T-cell (primary cell): ENCODE data around the gene INSRR. TPM values are rescaled to one million over a fixed set of nuclear protein-coding genes. Genes with fewer than 3 reads are reported as not detected.
A peak's percentile ranks its signal among the peaks of the same experiment; 100 is the strongest.

Experiments used
- ATAC-seq, 4 experiments: fragments of 200-7000 bp in 3 of 4; fragments of 150-1000 bp in 1 of 4; cut with Tn5 transposase; replicated peaks in 1 of 4; 1 replicate in 3 of 4; 2 replicates in 1 of 4; pipeline ENCODE4 v1.10.0; 2021; ENCODE audit warnings: moderate library complexity in 3 of 4, mild to moderate bottlenecking in 2 of 4, moderate number of reproducible peaks in 1 of 4
- CTCF ChIA-PET, 2 donors: fragments of 300-600 bp; sonication (Branson Sonifier 250); formaldehyde crosslinking; loops; one replicate each; lab custom pipeline; 2022; ENCODE audit warnings: antibody characterized with exemption in 2 of 2; lab: Charles Lee
- POLR2A ChIA-PET, 2 donors: fragments of 300-600 bp; sonication (Branson Sonifier 250); formaldehyde crosslinking; loops; one replicate each; lab custom pipeline; 2022; ENCODE audit warnings: antibody characterized with exemption in 2 of 2; lab: Charles Lee
- DNase-seq, 35 experiments: peaks; one replicate each; pipeline versions ENCODE4 v3.0.0 to v3.0.0-alpha.2; 2013 to 2023
- H3K27ac ChIP-seq: one replicate; pipeline ENCODE4 v1.5.1; 2013; ENCODE audit warnings: low read length
- H3K27me3 ChIP-seq, 2 experiments: replicated peaks in 1 of 2; 1 replicate in 1 of 2; 2 replicates in 1 of 2; pipeline versions ENCODE4 v1.6.1 to v1.7.0; 2013; ENCODE audit warnings: low read length in 1 of 2, mixed read lengths in 1 of 2; ENCODE audit not compliant: control insufficient read depth in 2 of 2, insufficient read depth in 2 of 2; ENCODE audit errors: extremely low read depth in 1 of 2
- H3K36me3 ChIP-seq, 2 donors: 1 replicate in 1 of 2; 2 replicates in 1 of 2; pipeline versions ENCODE4 v1.6.1 to v1.7.0; 2013; ENCODE audit warnings: low read length in 1 of 2; ENCODE audit not compliant: control insufficient read depth in 2 of 2, insufficient read depth in 1 of 2; ENCODE audit errors: extremely low read depth in 1 of 2
- H3K4me1 ChIP-seq, 2 experiments: 1 replicate in 1 of 2; 2 replicates in 1 of 2; pipeline versions ENCODE4 v1.6.1 to v1.7.0; 2013; ENCODE audit warnings: low read length in 2 of 2, mixed read lengths in 1 of 2; ENCODE audit not compliant: insufficient read depth in 2 of 2, control insufficient read depth in 1 of 2; ENCODE audit errors: extremely low read depth in 1 of 2
- H3K4me3 ChIP-seq, 2 donors: 1 replicate in 1 of 2; 2 replicates in 1 of 2; pipeline versions ENCODE4 v1.5.1 to v1.7.0; 2013; ENCODE audit warnings: mild to moderate bottlenecking in 2 of 2, low read length in 1 of 2, moderate library complexity in 1 of 2; ENCODE audit not compliant: control insufficient read depth in 1 of 2; ENCODE audit errors: extremely low read depth in 1 of 2
- H3K9me3 ChIP-seq: 2 replicates; pipeline ENCODE4 v1.7.0; 2013
- H3K27ac Mint-ChIP-seq, 2 donors: one replicate each; pipeline ENCODE4 v1.8.0; 2020 to 2021; ENCODE audit warnings: mild to moderate bottlenecking in 2 of 2, mixed read lengths in 2 of 2
- H3K27me3 Mint-ChIP-seq, 2 donors: one replicate each; pipeline ENCODE4 v1.8.0; 2021 to 2022; ENCODE audit warnings: mixed read lengths in 2 of 2
- H3K36me3 Mint-ChIP-seq: one replicate; pipeline ENCODE4 v1.8.0; 2021; ENCODE audit warnings: mixed read lengths
- H3K4me1 Mint-ChIP-seq, 3 donors: one replicate each; pipeline ENCODE4 v1.8.0; 2020 to 2022; ENCODE audit warnings: mixed read lengths in 3 of 3, mild to moderate bottlenecking in 1 of 3
- H3K4me3 Mint-ChIP-seq, 3 donors: one replicate each; pipeline ENCODE4 v1.8.0; 2020 to 2022; ENCODE audit warnings: mild to moderate bottlenecking in 3 of 3, mixed read lengths in 3 of 3, moderate library complexity in 3 of 3
- H3K9me3 Mint-ChIP-seq, 3 donors: one replicate each; pipeline ENCODE4 v1.8.0; 2020 to 2022; ENCODE audit warnings: mixed read lengths in 3 of 3
- WGBS: methylation state at CpG from one replicate; pipeline ENCODE4 v1.1.5; 2013; ENCODE audit warnings: missing lambda C conversion rate; ENCODE audit not compliant: insufficient coverage; 5-methylcytosine and 5-hydroxymethylcytosine counted together
- total RNA-seq, 35 experiments: library from RNA in 6 of 35; stranded (reverse) in 6 of 35; fragments of 120-200 nt in 1 of 35; gene quantifications; one replicate each; pipeline versions ENCODE4 v1.2.1 to v1.2.4 and lab custom pipeline; 2013 to 2026

INSRR gene
- total RNA-seq, 5 donors from 2014 or later (not counting 1 experiment from before 2014, with no cell fraction given) = 0.07 TPM; not detected in 4

GRCh38 chr1:156796340-156797097 is 62.4 kb downstream of the INSRR start:
- CTCF ChIA-PET = interaction anchor here (0.6 to 6.3 kb wide), 12 partner anchors 11 to 177 kb away, joined by 3 to 57 read pairs (median 3); partner anchors contain the start of genes NTRK1 (in 2 of the 2), INSRR (in 1 of the 2), ISG20L2 (in 1 of the 2) and METTL25B (in 1 of the 2)
- ATAC-seq = no peak

DNA sequence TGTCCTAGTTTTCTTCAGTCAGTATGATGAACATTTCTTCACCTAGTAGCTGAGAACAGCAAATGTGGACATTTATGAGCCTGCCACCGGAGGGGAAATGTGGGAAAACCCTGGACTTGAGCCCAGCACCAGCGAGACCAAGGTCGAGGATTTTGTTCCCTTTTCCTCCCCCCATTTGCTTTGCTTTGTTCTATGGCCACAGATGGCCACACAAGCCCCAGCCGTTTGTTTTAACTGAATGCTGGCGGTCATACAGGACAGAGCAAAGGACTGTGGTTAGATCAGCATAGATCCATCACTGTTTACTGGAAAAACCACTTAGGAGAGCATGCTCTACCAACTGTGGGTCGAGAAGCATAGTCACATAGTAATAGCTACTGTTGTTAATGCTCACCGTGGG is 63.1 kb downstream of the INSRR start:
- Mint-ChIP-seq H3K4me3 (no peak overlapping the region), H3K4me1 (peaks cover 3 to 6% (median 5%) of the 10 kb centered on the region in 3 donors), H3K9me3 (no peaks in the 10 kb centered on the region), H3K27me3 (no peaks in the 10 kb centered on the region), H3K36me3 (peaks cover 59% of the 10 kb centered on the region), H3K27ac (no peak overlapping the region)
- no peak overlapping the region for H3K4me3 ChIP-seq
- H3K9me3 ChIP-seq = no peaks in the 10 kb centered on the region
- CTCF ChIA-PET = interaction anchor here (0.6 to 6.3 kb wide), 7 partner anchors 43 to 174 kb away, joined by 3 to 57 read pairs (median 5); partner anchors contain the start of genes NTRK1 (in 2 of the 2), INSRR (in 1 of the 2), ISG20L2 (in 1 of the 2) and METTL25B (in 1 of the 2)
- H3K27me3 ChIP-seq = no peaks in the 10 kb centered on the region
- WGBS = 98% methylated on average over 4 of the region's 7 CpGs
- POLR2A ChIA-PET = no interaction called here
- H3K36me3 ChIP-seq = peaks cover 14 to 93% of the 10 kb centered on the region in 2 donors
- peaks cover 0 to 3% of the 10 kb centered on the region in 2 experiments for H3K4me1 ChIP-seq
- no peak overlapping the region for H3K27ac ChIP-seq
- no peak for ATAC-seq
- DNase-seq = no peak

More at GRCh38 chr1:156796340-156797097, 62.4 kb downstream of the INSRR start:
- Histone ChIP-seq H3K4me1 (peaks cover 0 to 6% of the 10 kb centered on the region in 2 experiments), H3K9me3 (no peaks in the 10 kb centered on the region), H3K27me3 (no peaks in the 10 kb centered on the region), H3K4me3 (no peak overlapping the region), H3K27ac (no peak overlapping the region), H3K36me3 (peaks cover 14 to 90% of the 10 kb centered on the region in 2 donors)
- no peak overlapping the region for H3K4me3 Mint-ChIP-seq
- H3K27me3 Mint-ChIP-seq = no peaks in the 10 kb centered on the region
- H3K4me1 Mint-ChIP-seq = peaks cover 10 to 12% (median 10%) of the 10 kb centered on the region in 3 donors
- WGBS = 98% methylated on average over 7 of the region's 8 CpGs
- no peaks in the 10 kb centered on the region for H3K9me3 Mint-ChIP-seq
- peak overlapping the region in 1 of 2 donors; percentile 12 for H3K27ac Mint-ChIP-seq
- peaks cover 54% of the 10 kb centered on the region for H3K36me3 Mint-ChIP-seq
- no peak for DNase-seq
- POLR2A ChIA-PET = interaction anchor here in 1 of 2 donors (0.5 kb wide), 1 partner anchor 94 kb away, joined by 3 read pairs; no protein-coding TSS in a partner anchor

DNA sequence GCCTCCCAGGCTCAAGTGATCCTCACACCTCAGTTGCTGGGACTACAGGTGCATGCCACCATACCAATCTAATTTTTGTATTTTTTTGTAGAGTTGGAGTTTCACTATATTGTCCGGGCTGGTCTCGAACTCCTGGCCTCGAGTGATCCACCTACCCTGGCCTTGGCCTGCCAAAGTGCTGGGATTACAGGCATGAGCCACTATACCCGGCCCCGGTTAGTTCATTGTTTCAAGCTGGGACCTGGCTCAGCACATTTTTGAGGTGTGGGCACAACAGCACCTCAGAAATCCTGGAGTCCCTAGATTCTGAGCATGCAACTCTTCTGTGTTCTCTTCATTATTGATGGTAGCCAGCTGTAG is 63.6 kb downstream of the INSRR start:
- H3K36me3 Mint-ChIP-seq = peaks cover 56% of the 10 kb centered on the region
- POLR2A ChIA-PET = interaction anchor here in 1 of 2 donors (0.6 kb wide), 1 partner anchor 91 kb away, joined by 3 read pairs; no protein-coding TSS in a partner anchor
- H3K27ac ChIP-seq = no peak overlapping the region

DNA sequence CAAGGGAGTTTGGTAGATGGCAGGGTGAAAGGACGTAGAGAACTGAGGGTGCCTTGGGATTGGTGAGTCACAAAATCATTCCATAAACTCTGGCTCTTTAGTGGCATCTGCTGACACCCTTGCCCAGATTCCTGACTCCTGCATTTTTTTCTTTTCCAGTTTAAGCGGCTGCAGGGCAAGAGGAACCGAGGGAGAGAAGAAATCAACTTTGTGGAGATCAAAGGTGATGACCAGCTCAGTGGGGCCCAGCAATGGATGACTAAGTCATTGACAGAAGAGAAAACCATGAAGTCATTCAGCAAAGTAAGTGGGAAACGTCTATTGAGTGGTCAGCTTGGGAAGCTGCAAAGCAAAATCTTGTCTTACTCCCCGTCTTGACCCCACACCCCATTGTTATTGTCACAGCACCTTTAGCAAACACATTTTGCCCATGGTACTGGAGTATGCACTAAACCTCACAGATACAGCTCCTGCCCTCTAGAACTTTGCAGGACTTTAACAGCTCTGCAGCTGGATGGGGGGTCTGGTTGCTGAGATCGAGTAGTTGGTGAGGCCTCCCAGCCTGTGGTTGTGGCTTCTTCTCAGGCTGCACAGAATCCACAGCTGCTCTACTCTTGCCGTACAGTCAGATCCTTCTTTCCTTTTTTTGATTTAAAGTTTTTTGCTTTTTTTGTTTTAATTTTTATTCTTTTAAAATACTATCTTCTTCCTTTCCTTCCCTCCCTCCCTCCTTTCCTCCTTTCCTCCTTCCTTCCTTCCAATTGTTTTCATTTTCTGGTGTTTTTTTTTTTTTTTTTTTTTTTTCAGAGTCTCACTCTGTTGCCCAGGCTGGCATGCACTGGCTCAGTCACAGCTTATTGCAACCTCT is 64.2 kb downstream of the INSRR start:
- Mint-ChIP-seq H3K27ac (no peak overlapping the region), H3K4me1 (peaks cover under 1 to 6% (median 2%) of the 10 kb centered on the region in 3 donors), H3K9me3 (no peaks in the 10 kb centered on the region), H3K36me3 (peaks cover 57% of the 10 kb centered on the region), H3K27me3 (no peaks in the 10 kb centered on the region), H3K4me3 (no peak overlapping the region)
- DNase-seq (no peak), ATAC-seq (no peak)
- H3K36me3 ChIP-seq = peaks cover 14 to 87% of the 10 kb centered on the region in 2 donors
- H3K4me1 ChIP-seq = no peaks in the 10 kb centered on the region
- no peaks in the 10 kb centered on the region for H3K9me3 ChIP-seq
- no peaks in the 10 kb centered on the region for H3K27me3 ChIP-seq
- ChIA-PET POLR2A (interaction anchor here in 1 of 2 donors (0.6 kb wide), 1 partner anchor 92 kb away, joined by 3 read pairs; no protein-coding TSS in a partner anchor), CTCF (interaction anchor here (0.7 to 1.4 kb wide), 2 partner anchors 32 to 66 kb away, joined by 5 to 7 read pairs; partner anchors contain the start of gene NTRK1 (in 1 of the 2))
- 78% methylated on average over 3 of the region's 7 CpGs for WGBS
- H3K4me3 ChIP-seq = no peak overlapping the region
- H3K27ac ChIP-seq = no peak overlapping the region

More for the DNA sequence above, 63.6 kb downstream of the INSRR start:
- Mint-ChIP-seq H3K27me3 (no peaks in the 10 kb centered on the region), H3K9me3 (no peaks in the 10 kb centered on the region), H3K4me3 (no peak overlapping the region), H3K27ac (no peak overlapping the region), H3K4me1 (peaks cover 0 to 6% (median 2%) of the 10 kb centered on the region in 3 donors)
- ATAC-seq = no peak
- Histone ChIP-seq H3K9me3 (no peaks in the 10 kb centered on the region), H3K4me1 (peaks cover 0 to 2% of the 10 kb centered on the region in 2 experiments), H3K36me3 (peaks cover 14 to 91% of the 10 kb centered on the region in 2 donors), H3K4me3 (no peak overlapping the region), H3K27me3 (no peaks in the 10 kb centered on the region)
- no peak for DNase-seq
- WGBS = 98% methylated on average over 5 of the region's 5 CpGs
- CTCF ChIA-PET = interaction anchor here (0.6 to 6.3 kb wide), 7 partner anchors 31 to 174 kb away, joined by 5 to 57 read pairs (median 5); partner anchors contain the start of genes NTRK1 (in 2 of the 2) and INSRR (in 1 of the 2)

Other genes starting within 250 kb of the INSRR start
- gene HAPLN2, start 239.7 kb downstream of the INSRR start, total RNA-seq = under 1 TPM in 1 of 5 donors, not detected in 4; 0.33 TPM
- not detected for gene BCAN, start 217.0 kb downstream of the INSRR start, total RNA-seq
- under 1 TPM in 3 of 5 donors, not detected in 2; 0.10 to 0.35 (median 0.25) TPM for gene NES, start 181.7 kb downstream of the INSRR start, total RNA-seq
- 1 to 10 TPM in 4 of 5 donors, under 1 TPM in 1; 0.76 to 3.6 (median 1.6) TPM for gene CRABP2, start 153.5 kb downstream of the INSRR start, total RNA-seq
- 10 to 100 TPM; 13.0 to 36.1 (median 32.3) TPM for gene METTL25B, start 130.6 kb downstream of the INSRR start, total RNA-seq
- gene ISG20L2, start 130.4 kb downstream of the INSRR start, total RNA-seq = 10 to 100 TPM; 35.3 to 63.7 (median 44.3) TPM
- 10 to 100 TPM; 23.8 to 66.6 (median 52.6) TPM for gene MRPL24, start 118.0 kb downstream of the INSRR start, total RNA-seq
- gene HDGF, start 107.4 kb downstream of the INSRR start, total RNA-seq = 100 to 1,000 TPM in 2 of 5 donors, 10 to 100 TPM in 3; 72.9 to 108 (median 90.3) TPM
- 10 to 100 TPM; 55.3 to 67.7 (median 65.4) TPM for gene PRCC, start 91.6 kb downstream of the INSRR start, total RNA-seq
- gene SH2D2A, start 42.3 kb downstream of the INSRR start, total RNA-seq = 100 to 1,000 TPM in 1 of 5 donors, 10 to 100 TPM in 4; 42.8 to 110 (median 66.8) TPM
- 1 to 10 TPM in 1 of 5 donors, under 1 TPM in 4; 0.36 to 1.2 (median 0.60) TPM for gene NTRK1, start 1.7 kb upstream of the INSRR start, total RNA-seq
- gene PEAR1, start 34.6 kb upstream of the INSRR start, total RNA-seq = under 1 TPM; 0.09 to 0.67 (median 0.28) TPM
- not detected for gene LRRC71, start 61.5 kb upstream of the INSRR start, total RNA-seq
- 10 to 100 TPM; 20.7 to 34.6 (median 34.1) TPM for gene ARHGEF11, start 186.6 kb upstream of the INSRR start, total RNA-seq
- not detected for gene ETV3L, start 240.7 kb upstream of the INSRR start, total RNA-seq